Activated T-cell treated with anti-CD3 and anti-CD28 coated beads, Interleukin-2, amount 50 U/mL, for 4 hours (primary cell): ENCODE data around the gene PARVA. TPM values are rescaled to one million over a fixed set of nuclear protein-coding genes. Genes with fewer than 3 reads are reported as not detected.

Experiments
- ATAC-seq, 2 donors: fragments of 200-7000 bp; cut with Tn5 transposase; one replicate each; pipeline ENCODE4 v1.10.0; 2021
- DNase-seq: peaks from one replicate; pipeline ENCODE4 v3.0.0-alpha.2; 2020
- H3K27me3 Mint-ChIP-seq: one replicate; pipeline ENCODE4 v1.8.0; 2021; ENCODE audit warnings: low read depth, mixed read lengths
- H3K36me3 Mint-ChIP-seq: one replicate; pipeline ENCODE4 v1.8.0; 2022; ENCODE audit warnings: mixed read lengths; ENCODE audit not compliant: insufficient read depth
- H3K4me1 Mint-ChIP-seq: one replicate; pipeline ENCODE4 v1.8.0; 2021; ENCODE audit warnings: low read depth, mixed read lengths
- H3K4me3 Mint-ChIP-seq: one replicate; pipeline ENCODE4 v1.8.0; 2021; ENCODE audit warnings: mild to moderate bottlenecking, moderate library complexity, mixed read lengths
- H3K9me3 Mint-ChIP-seq: one replicate; pipeline ENCODE4 v1.8.0; 2021; ENCODE audit warnings: mixed read lengths
- total RNA-seq, 3 donors: library from RNA; stranded (reverse); gene quantifications; one replicate each; pipeline ENCODE4 v1.2.1, GENCODE V29; 2021

PARVA gene
- total RNA-seq, 3 donors from 2014 or later = 0.11 to 0.76 (median 0.15) TPM

DNA sequence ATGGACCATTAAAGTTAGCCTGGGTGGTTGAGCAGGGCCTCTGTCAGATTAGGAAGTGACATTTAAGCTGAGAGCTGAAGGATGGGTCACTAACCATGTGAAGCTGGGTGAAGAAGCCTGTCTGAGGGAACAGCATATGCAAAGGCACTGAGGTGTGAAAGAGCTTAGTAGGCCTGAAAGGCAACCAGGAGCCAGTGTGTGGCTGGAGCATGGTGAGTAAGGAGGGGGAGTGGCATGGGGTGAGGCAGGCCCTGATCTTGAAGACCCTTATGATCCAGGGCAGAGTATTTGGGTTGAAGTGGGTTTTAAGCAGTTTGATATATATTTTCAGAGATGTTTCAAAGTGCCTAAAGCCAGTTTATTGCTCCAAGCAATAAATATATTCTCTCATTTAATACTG is 48.8 kb downstream of the PARVA start:
- Mint-ChIP-seq H3K4me3 (no peak overlapping the region), H3K36me3 (no peaks in the 10 kb centered on the region), H3K9me3 (no peaks in the 10 kb centered on the region), H3K27me3 (no peaks in the 10 kb centered on the region), H3K4me1 (no peaks in the 10 kb centered on the region)
- DNase-seq (no peak), ATAC-seq (no peak)

- Mint-ChIP-seq H3K4me3 (no peak overlapping the region), H3K9me3 (no peaks in the 10 kb centered on the region), H3K4me1 (no peaks in the 10 kb centered on the region), H3K27me3 (no peaks in the 10 kb centered on the region), H3K36me3 (no peaks in the 10 kb centered on the region)
- ATAC-seq (no peak), DNase-seq (no peak)
Measured at GRCh38 chr11:12429155-12429554, 51.8 kb downstream of the PARVA start.

DNA sequence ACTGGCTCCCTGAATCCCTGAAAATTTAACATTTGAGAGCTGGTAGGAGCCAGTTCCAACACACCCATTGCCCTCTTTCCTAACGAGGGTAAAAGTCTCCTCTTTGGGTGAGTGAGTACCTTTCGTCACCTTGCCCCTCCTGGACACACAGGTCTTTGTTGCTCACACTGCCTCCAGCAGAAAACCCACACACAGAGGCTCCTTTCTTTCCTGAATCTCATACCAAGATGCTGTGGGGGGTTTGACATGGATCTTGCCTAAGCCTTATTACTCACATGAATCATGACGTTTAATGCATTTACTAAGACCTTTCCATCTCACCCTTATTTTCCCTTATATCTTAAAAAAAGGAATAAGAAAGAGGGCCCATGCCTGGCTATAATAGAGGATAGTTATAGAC is 53.0 kb downstream of the PARVA start:
- no peaks in the 10 kb centered on the region for H3K4me1 Mint-ChIP-seq
- DNase-seq (no peak), ATAC-seq (no peak)
- H3K27me3 Mint-ChIP-seq = no peaks in the 10 kb centered on the region
- H3K4me3 Mint-ChIP-seq = no peak overlapping the region
- H3K36me3 Mint-ChIP-seq = no peaks in the 10 kb centered on the region
- no peaks in the 10 kb centered on the region for H3K9me3 Mint-ChIP-seq

GRCh38 chr11:12430954-12431595 is 53.7 kb downstream of the PARVA start:
- no peaks in the 10 kb centered on the region for H3K4me1 Mint-ChIP-seq
- no peaks in the 10 kb centered on the region for H3K36me3 Mint-ChIP-seq
- no peak for DNase-seq
- no peak overlapping the region for H3K4me3 Mint-ChIP-seq
- H3K9me3 Mint-ChIP-seq = no peaks in the 10 kb centered on the region
- ATAC-seq = no peak
- H3K27me3 Mint-ChIP-seq = no peaks in the 10 kb centered on the region

- no peak for DNase-seq
Measured at GRCh38 chr11:12432507-12432906, 55.1 kb downstream of the PARVA start.

GRCh38 chr11:12433121-12433520 is 55.8 kb downstream of the PARVA start:
- ATAC-seq = no peak

More at GRCh38 chr11:12432507-12432906, 55.1 kb downstream of the PARVA start:
- Mint-ChIP-seq H3K27me3 (no peaks in the 10 kb centered on the region), H3K4me3 (no peak overlapping the region), H3K36me3 (no peaks in the 10 kb centered on the region), H3K9me3 (no peaks in the 10 kb centered on the region), H3K4me1 (no peaks in the 10 kb centered on the region)
- no peak for ATAC-seq

DNA sequence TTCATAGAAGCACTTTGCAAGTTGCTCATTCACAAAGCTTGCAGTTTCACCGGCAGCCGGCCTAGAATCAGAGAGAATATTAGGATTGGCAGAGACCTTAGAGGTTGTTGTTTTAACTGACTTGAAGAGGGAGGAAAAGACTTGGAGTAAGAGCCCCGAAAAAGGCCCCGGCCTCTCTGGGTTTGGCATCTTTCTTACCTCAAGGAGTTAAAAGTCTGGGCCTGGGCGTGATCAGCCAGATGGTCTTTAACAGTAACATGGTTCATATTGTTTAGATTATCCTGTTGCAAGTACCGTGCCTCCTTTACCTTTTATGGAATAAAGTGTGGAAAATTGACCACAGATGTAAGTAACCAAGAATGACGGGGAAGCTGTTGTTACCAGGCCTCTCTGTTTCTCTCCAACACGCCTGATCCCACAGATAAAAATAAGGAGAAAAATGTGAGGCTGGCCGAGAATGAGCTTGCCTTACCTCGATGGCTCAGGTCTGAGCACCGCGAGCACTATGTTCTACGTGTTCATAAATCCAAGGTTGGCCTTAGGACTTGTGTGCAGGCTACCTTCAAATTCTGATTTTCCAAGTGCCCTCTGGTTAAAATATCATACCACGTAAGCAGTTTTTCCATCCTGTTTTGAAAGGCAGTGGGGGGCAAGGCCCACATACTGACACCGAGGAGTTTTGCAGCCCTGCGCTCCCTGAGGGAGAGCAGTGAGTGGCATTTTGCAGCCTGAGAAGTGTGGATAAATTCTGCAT is 56.4 kb downstream of the PARVA start:
- ATAC-seq (no peak), DNase-seq (no peak)
- Mint-ChIP-seq H3K9me3 (no peaks in the 10 kb centered on the region), H3K4me1 (no peaks in the 10 kb centered on the region), H3K4me3 (no peak overlapping the region), H3K36me3 (no peaks in the 10 kb centered on the region), H3K27me3 (no peaks in the 10 kb centered on the region)

More at GRCh38 chr11:12433121-12433520, 55.8 kb downstream of the PARVA start:
- H3K36me3 Mint-ChIP-seq = no peaks in the 10 kb centered on the region
- no peaks in the 10 kb centered on the region for H3K9me3 Mint-ChIP-seq
- no peak overlapping the region for H3K4me3 Mint-ChIP-seq
- no peaks in the 10 kb centered on the region for H3K4me1 Mint-ChIP-seq
- H3K27me3 Mint-ChIP-seq = no peaks in the 10 kb centered on the region
- no peak for DNase-seq

DNA sequence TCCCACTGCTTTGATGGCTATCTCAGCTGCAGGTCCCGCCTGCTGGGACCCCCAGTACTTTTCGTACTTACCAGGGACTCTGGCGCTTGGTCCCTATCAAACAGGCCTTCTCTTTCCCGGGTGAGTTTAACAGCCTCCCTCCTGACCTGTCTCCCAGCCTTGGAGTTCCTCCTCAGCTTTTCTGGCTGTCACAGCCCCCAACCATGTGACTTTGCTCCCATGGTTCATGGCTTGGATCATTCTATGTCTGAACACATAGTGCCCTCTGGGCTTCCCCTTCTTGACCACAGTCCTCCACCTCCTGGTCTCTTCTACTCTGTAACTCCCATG is 56.9 kb downstream of the PARVA start:
- ATAC-seq (no peak), DNase-seq (no peak)
- H3K36me3 Mint-ChIP-seq = no peaks in the 10 kb centered on the region
- no peaks in the 10 kb centered on the region for H3K4me1 Mint-ChIP-seq
- H3K27me3 Mint-ChIP-seq = no peaks in the 10 kb centered on the region
- no peak overlapping the region for H3K4me3 Mint-ChIP-seq
- no peaks in the 10 kb centered on the region for H3K9me3 Mint-ChIP-seq

- Mint-ChIP-seq H3K4me3 (no peak overlapping the region), H3K27me3 (no peaks in the 10 kb centered on the region), H3K9me3 (no peaks in the 10 kb centered on the region), H3K4me1 (no peaks in the 10 kb centered on the region), H3K36me3 (no peaks in the 10 kb centered on the region)
- ATAC-seq (no peak), DNase-seq (no peak)
Measured at GRCh38 chr11:12435264-12435663, 57.9 kb downstream of the PARVA start.

- no peaks in the 10 kb centered on the region for H3K36me3 Mint-ChIP-seq
Measured at GRCh38 chr11:12436266-12436665, 58.9 kb downstream of the PARVA start.

GRCh38 chr11:12438291-12438690 is 60.9 kb downstream of the PARVA start:
- DNase-seq (no peak), ATAC-seq (no peak)
- H3K4me1 Mint-ChIP-seq = no peaks in the 10 kb centered on the region
- H3K36me3 Mint-ChIP-seq = no peaks in the 10 kb centered on the region
- H3K9me3 Mint-ChIP-seq = no peaks in the 10 kb centered on the region
- no peaks in the 10 kb centered on the region for H3K27me3 Mint-ChIP-seq
- H3K4me3 Mint-ChIP-seq = no peak overlapping the region

More at GRCh38 chr11:12436266-12436665, 58.9 kb downstream of the PARVA start:
- no peak overlapping the region for H3K4me3 Mint-ChIP-seq
- DNase-seq (no peak), ATAC-seq (no peak)
- H3K9me3 Mint-ChIP-seq = no peaks in the 10 kb centered on the region
- H3K27me3 Mint-ChIP-seq = no peaks in the 10 kb centered on the region
- H3K4me1 Mint-ChIP-seq = no peaks in the 10 kb centered on the region

DNA sequence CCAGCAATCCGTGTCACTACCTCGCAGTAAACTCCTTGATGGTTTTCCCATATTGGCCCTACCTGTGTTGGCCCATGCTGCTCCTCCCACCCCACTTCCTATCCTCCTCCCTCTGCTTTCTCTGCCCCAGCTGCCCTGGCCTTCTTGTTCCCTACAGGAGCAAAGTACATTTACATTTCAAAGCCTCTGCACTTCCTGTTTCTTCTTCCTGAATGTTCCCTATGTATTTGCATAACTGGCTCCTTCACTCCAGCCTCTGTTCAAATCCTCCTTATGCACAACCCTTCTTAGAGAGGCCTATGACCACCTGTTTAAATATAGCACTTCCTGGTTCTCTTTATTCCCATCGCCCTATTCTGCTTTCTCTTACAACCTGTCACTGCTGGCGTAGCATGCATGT is 62.2 kb downstream of the PARVA start:
- DNase-seq (no peak), ATAC-seq (no peak)
- Mint-ChIP-seq H3K36me3 (no peaks in the 10 kb centered on the region), H3K4me3 (no peak overlapping the region), H3K27me3 (no peaks in the 10 kb centered on the region), H3K4me1 (no peaks in the 10 kb centered on the region), H3K9me3 (no peaks in the 10 kb centered on the region)

GRCh38 chr11:12440565-12440964 is 63.2 kb downstream of the PARVA start:
- H3K4me1 Mint-ChIP-seq = no peaks in the 10 kb centered on the region
- no peaks in the 10 kb centered on the region for H3K27me3 Mint-ChIP-seq
- no peaks in the 10 kb centered on the region for H3K9me3 Mint-ChIP-seq
- no peaks in the 10 kb centered on the region for H3K36me3 Mint-ChIP-seq
- DNase-seq (no peak), ATAC-seq (no peak)
- no peak overlapping the region for H3K4me3 Mint-ChIP-seq

GRCh38 chr11:12441231-12441861 is 64.0 kb downstream of the PARVA start:
- no peak overlapping the region for H3K4me3 Mint-ChIP-seq

GRCh38 chr11:12444601-12445000 is 67.2 kb downstream of the PARVA start:
- H3K4me1 Mint-ChIP-seq = no peaks in the 10 kb centered on the region
- ATAC-seq (no peak), DNase-seq (no peak)
- no peaks in the 10 kb centered on the region for H3K36me3 Mint-ChIP-seq
- no peaks in the 10 kb centered on the region for H3K9me3 Mint-ChIP-seq
- H3K27me3 Mint-ChIP-seq = peaks cover 1% of the 10 kb centered on the region
- no peak overlapping the region for H3K4me3 Mint-ChIP-seq

More at GRCh38 chr11:12441231-12441861, 64.0 kb downstream of the PARVA start:
- Mint-ChIP-seq H3K4me1 (no peaks in the 10 kb centered on the region), H3K36me3 (no peaks in the 10 kb centered on the region), H3K27me3 (no peaks in the 10 kb centered on the region), H3K9me3 (no peaks in the 10 kb centered on the region)
- DNase-seq (no peak), ATAC-seq (no peak)
